Colonic mucosa (tissue), 4 donors: ENCODE results near the gene ZNF212. TPM values are rescaled to one million over a fixed set of nuclear protein-coding genes. Genes with fewer than 3 reads are reported as not detected.
A peak's percentile ranks its signal among the peaks of the same experiment; 100 is the strongest.
"Not testable (repeated sequence)": the region's sequence is repeated elsewhere in the genome, so short reads cannot be mapped to it uniquely, and the experiment has no call there.

Source experiments
- DNase-seq: peaks from one replicate; pipeline ENCODE4 v3.0.0-alpha.2; 2020
- H3K27ac ChIP-seq: fragments of 200-600 bp; one replicate; pipeline ENCODE4 v1.8.0; 2021
- H3K27me3 ChIP-seq: fragments of 200-600 bp; one replicate; pipeline ENCODE4 v1.8.0; 2021
- H3K36me3 ChIP-seq: fragments of 200-600 bp; one replicate; pipeline ENCODE4 v1.8.0; 2021
- H3K4me1 ChIP-seq: fragments of 200-600 bp; one replicate; pipeline ENCODE4 v1.8.0; 2021; ENCODE audit warnings: mild to moderate bottlenecking
- H3K4me3 ChIP-seq: fragments of 200-600 bp; one replicate; pipeline ENCODE4 v1.8.0; 2021
- H3K9ac ChIP-seq, 2 donors: one replicate each; pipeline ENCODE4 v1.7.0; 2013; ENCODE audit warnings: control low read depth in 2 of 2, low read depth in 2 of 2, low read length in 2 of 2
- H3K9me3 ChIP-seq: fragments of 200-600 bp; one replicate; pipeline ENCODE4 v1.8.0; 2021
- CTCF ChIP-seq: fragments of 200-600 bp; IDR thresholded peaks from one replicate; pipeline ENCODE4 v1.8.0; 2022; ENCODE audit warnings: antibody characterized with exemption, mild to moderate bottlenecking
- intact Hi-C: fragments of 100-400 bp; cut with DNase I; formaldehyde crosslinking; loops from one replicate; pipeline ENCODE4 v1.14.1; 2022
- total RNA-seq, 2 donors: library from RNA; stranded (reverse); fragmentation: NEBNext Ultra II Directional in 1 of 2; extraction: Animal tissue kit (Norgen Biotek cat#: 25700) in 1 of 2; gene quantifications; one replicate each; pipeline ENCODE4 v1.2.1, GENCODE V29; 2021
- donor health status: healthy.
- donor health status: DM: no; HTN: no; CAD: no.
- donor health status: DM: no; HTN: no; CAD: no.

The ZNF212 gene
- total RNA-seq, 2 donors from 2014 or later = 9.8 to 10.4 TPM

GRCh38 chr7:149257146-149257545, 17.7 kb downstream of the ZNF212 start:
- Histone ChIP-seq H3K27me3 (no peaks in the 10 kb centered on the region), H3K36me3 (peaks cover 10% of the 10 kb centered on the region), H3K9ac (no peak overlapping the region), H3K4me1 (no peaks in the 10 kb centered on the region), H3K27ac (no peak overlapping the region), H3K9me3 (no peaks in the 10 kb centered on the region), H3K4me3 (no peak overlapping the region)
- no peak for TF ChIP-seq CTCF
- intact Hi-C loops = no loop called here
- no peak for DNase-seq

GRCh38 chr7:149261316-149261828, 21.9 kb downstream of the ZNF212 start:
- Histone ChIP-seq H3K36me3 (no peaks in the 10 kb centered on the region), H3K27ac (peak overlapping the region; percentile 79), H3K4me1 (peaks cover 5% of the 10 kb centered on the region), H3K27me3 (no peaks in the 10 kb centered on the region), H3K9me3 (no peaks in the 10 kb centered on the region), H3K9ac (peak overlapping the region; percentile 60 to 95), H3K4me3 (peak overlapping the region; percentile 49)
- TF ChIP-seq CTCF = no peak
- intact Hi-C loops = no loop called here
- DNase-seq = no peak

GRCh38 chr7:149261829-149262617, 22.6 kb downstream of the ZNF212 start, which contains the start of gene ZNF783:
Gene ZNF783 (plus strand): TSS chr7:149262196. CDS start chr7:149262334, 138 bp downstream.
- Histone ChIP-seq H3K36me3 (no peaks in the 10 kb centered on the region), H3K27ac (peak within 1 kb of the TSS; percentile 79), H3K9me3 (no peaks in the 10 kb centered on the region), H3K4me3 (peak within 1 kb of the TSS; percentile 49), H3K9ac (peak within 1 kb of the TSS; percentile 60 to 95), H3K27me3 (no peaks in the 10 kb centered on the region), H3K4me1 (peaks cover 5% of the 10 kb centered on the region)
- DNase-seq = peak; percentile 85
- intact Hi-C loops = no loop called here
- TF ChIP-seq CTCF = peak; percentile 88

GRCh38 chr7:149266451-149266850, 27.0 kb downstream of the ZNF212 start:
- Histone ChIP-seq H3K4me1 (peaks cover 5% of the 10 kb centered on the region), H3K27me3 (no peaks in the 10 kb centered on the region), H3K36me3 (no peaks in the 10 kb centered on the region), H3K9ac (no peak overlapping the region), H3K27ac (no peak overlapping the region), H3K9me3 (no peaks in the 10 kb centered on the region), H3K4me3 (no peak overlapping the region)
- TF ChIP-seq CTCF = no peak
- intact Hi-C loops = no loop called here
- no peak for DNase-seq

GRCh38 chr7:149267733-149268132, 28.3 kb downstream of the ZNF212 start:
- Histone ChIP-seq H3K27me3 (no peaks in the 10 kb centered on the region), H3K36me3 (no peaks in the 10 kb centered on the region), H3K27ac (no peak overlapping the region), H3K9me3 (no peaks in the 10 kb centered on the region), H3K4me3 (no peak overlapping the region), H3K9ac (no peak overlapping the region), H3K4me1 (peaks cover 2% of the 10 kb centered on the region)
- intact Hi-C loops = no loop called here
- no peak for DNase-seq
- TF ChIP-seq CTCF = no peak

GRCh38 chr7:149274424-149274823, 35.0 kb downstream of the ZNF212 start:
- intact Hi-C loops, H3K9me3 ChIP-seq, H3K4me1 ChIP-seq, H3K27me3 ChIP-seq, H3K36me3 ChIP-seq, H3K27ac ChIP-seq, H3K9ac ChIP-seq, H3K4me3 ChIP-seq, DNase-seq: not testable (repeated sequence)
